Gastrocnemius medialis (tissue), 4 donors: ENCODE data around the gene LONP1.

Experiments
- POLR2A ChIP-seq, 2 donors: fragments of 450-650 bp; IDR thresholded peaks; one replicate each; pipeline ENCODE4 v1.6.1; 2017; ENCODE audit warnings: antibody characterized with exemption in 2 of 2, mild to moderate bottlenecking in 2 of 2, moderate library complexity in 2 of 2
- TF ChIP-seq, protein P1 (sequence below), 5 experiments: fragments of 450-650 bp in 3 of 5; fragments of 200-600 bp in 2 of 5; sonication (generic) in 2 of 5; IDR thresholded peaks in 4 of 5; conservative IDR thresholded peaks in 1 of 5; 1 replicate in 4 of 5; 2 replicates in 1 of 5; pipeline ENCODE4 v1.5.1; 2016 to 2019; ENCODE audit warnings: antibody characterized with exemption in 5 of 5, mild to moderate bottlenecking in 3 of 5, moderate library complexity in 3 of 5

- TF ChIP-seq, protein P1, sequence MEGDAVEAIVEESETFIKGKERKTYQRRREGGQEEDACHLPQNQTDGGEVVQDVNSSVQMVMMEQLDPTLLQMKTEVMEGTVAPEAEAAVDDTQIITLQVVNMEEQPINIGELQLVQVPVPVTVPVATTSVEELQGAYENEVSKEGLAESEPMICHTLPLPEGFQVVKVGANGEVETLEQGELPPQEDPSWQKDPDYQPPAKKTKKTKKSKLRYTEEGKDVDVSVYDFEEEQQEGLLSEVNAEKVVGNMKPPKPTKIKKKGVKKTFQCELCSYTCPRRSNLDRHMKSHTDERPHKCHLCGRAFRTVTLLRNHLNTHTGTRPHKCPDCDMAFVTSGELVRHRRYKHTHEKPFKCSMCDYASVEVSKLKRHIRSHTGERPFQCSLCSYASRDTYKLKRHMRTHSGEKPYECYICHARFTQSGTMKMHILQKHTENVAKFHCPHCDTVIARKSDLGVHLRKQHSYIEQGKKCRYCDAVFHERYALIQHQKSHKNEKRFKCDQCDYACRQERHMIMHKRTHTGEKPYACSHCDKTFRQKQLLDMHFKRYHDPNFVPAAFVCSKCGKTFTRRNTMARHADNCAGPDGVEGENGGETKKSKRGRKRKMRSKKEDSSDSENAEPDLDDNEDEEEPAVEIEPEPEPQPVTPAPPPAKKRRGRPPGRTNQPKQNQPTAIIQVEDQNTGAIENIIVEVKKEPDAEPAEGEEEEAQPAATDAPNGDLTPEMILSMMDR (IDR thresholded peaks at IDR 0.05 in 4 of 5, conservative IDR thresholded peaks at IDR 0.05 in 1 of 5), result no peak
- TF ChIP-seq POLR2A (IDR thresholded peaks at IDR 0.05), result no peak
These were observed 42.4 kb downstream of the LONP1 start for GRCh38 chr19:5677580-5677979.
